ENCODE measurements around the gene ESYT2.

Gene ESYT2

GRCh38 chr7:158802535-158803366 lies 26.6 kb downstream of the ESYT2 start:
- no peak for DNase-seq

GRCh38 chr7:158798741-158799140 lies 30.6 kb downstream of the ESYT2 start:
- DNase-seq = no peak

GRCh38 chr7:158796667-158797066 lies 32.6 kb downstream of the ESYT2 start:
- DNase-seq = no peak

- no peak for DNase-seq
Measured at GRCh38 chr7:158795272-158795671, 34.0 kb downstream of the ESYT2 start.

- DNase-seq = no peak
Measured at GRCh38 chr7:158791107-158791506, 38.2 kb downstream of the ESYT2 start.

GRCh38 chr7:158789842-158790241 lies 39.5 kb downstream of the ESYT2 start:
- no peak for DNase-seq

GRCh38 chr7:158786898-158787297 lies 42.4 kb downstream of the ESYT2 start:
- DNase-seq = no peak

GRCh38 chr7:158784270-158784669 lies 45.0 kb downstream of the ESYT2 start:
- no peak for DNase-seq

GRCh38 chr7:158783595-158783994 lies 45.7 kb downstream of the ESYT2 start:
- DNase-seq = no peak

- no peak for DNase-seq
Measured at GRCh38 chr7:158782761-158783401, 46.4 kb downstream of the ESYT2 start.

- DNase-seq = no peak
Measured at GRCh38 chr7:158781974-158782664, 47.2 kb downstream of the ESYT2 start.

- DNase-seq = no peak
Measured at GRCh38 chr7:158781217-158781973, 47.9 kb downstream of the ESYT2 start.

- DNase-seq = no peak
Measured at GRCh38 chr7:158779061-158780000, 50.0 kb downstream of the ESYT2 start.

- DNase-seq = no peak
Measured at GRCh38 chr7:158778471-158778870, 50.8 kb downstream of the ESYT2 start.

GRCh38 chr7:158777793-158778192 lies 51.5 kb downstream of the ESYT2 start:
- DNase-seq = no peak

GRCh38 chr7:158776474-158776873 lies 52.8 kb downstream of the ESYT2 start:
- DNase-seq = no peak

GRCh38 chr7:158774952-158775351 lies 54.4 kb downstream of the ESYT2 start:
- no peak for DNase-seq

- no peak for DNase-seq
Measured at GRCh38 chr7:158772916-158773315, 56.4 kb downstream of the ESYT2 start.

GRCh38 chr7:158771213-158771834 lies 58.0 kb downstream of the ESYT2 start:
- DNase-seq = no peak

- no peak for DNase-seq
Measured at GRCh38 chr7:158767707-158768106, 61.6 kb downstream of the ESYT2 start.

- no peak for DNase-seq
Measured at GRCh38 chr7:158766570-158767281, 62.6 kb downstream of the ESYT2 start.

All from NCI-H187 (cell line).